ENCODE results near the gene RMP24.
"Not testable (repeated sequence)": the region's sequence is repeated elsewhere in the genome, so short reads cannot be mapped to it uniquely, and the experiment has no call there.

The RMP24 gene

DNA sequence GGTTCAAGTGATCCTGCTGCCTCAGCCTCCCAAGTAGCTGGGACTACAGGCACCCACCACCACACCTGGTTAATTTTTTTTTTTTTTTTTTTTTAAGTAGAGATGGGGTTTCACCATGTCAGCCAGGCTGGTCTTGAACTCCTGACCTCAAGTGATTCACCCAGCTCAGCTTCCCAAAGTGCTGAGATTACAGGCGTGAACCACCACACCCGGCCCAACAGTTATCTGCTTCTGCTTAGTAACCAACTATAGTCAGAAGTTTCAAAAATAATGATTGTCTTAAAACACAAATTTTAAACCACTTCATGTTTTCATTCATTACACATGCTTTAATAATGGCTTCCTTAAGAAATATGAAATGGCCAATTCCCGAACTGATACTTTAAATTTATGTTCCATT lies 51.8 kb downstream of the RMP24 start:
- H3K27me3 ChIP-seq (ENCODE audit: control insufficient read depth in 1 of 2, insufficient read depth in 2 of 2, low read length in 2 of 2); H3K27ac ChIP-seq (ENCODE audit: low read length); H3K4me1 ChIP-seq (ENCODE audit: control insufficient read depth, insufficient read depth, low read length); H3K9me3 ChIP-seq (ENCODE audit: control insufficient read depth in 2 of 2, low read length in 2 of 2); H3K4me3 ChIP-seq (ENCODE audit: low read length in 2 of 2); H3K36me3 ChIP-seq (ENCODE audit: control insufficient read depth in 2 of 2, insufficient read depth in 2 of 2, low read length in 2 of 2); H3K9ac ChIP-seq (ENCODE audit: low read length in 2 of 2): not testable (repeated sequence)

DNA sequence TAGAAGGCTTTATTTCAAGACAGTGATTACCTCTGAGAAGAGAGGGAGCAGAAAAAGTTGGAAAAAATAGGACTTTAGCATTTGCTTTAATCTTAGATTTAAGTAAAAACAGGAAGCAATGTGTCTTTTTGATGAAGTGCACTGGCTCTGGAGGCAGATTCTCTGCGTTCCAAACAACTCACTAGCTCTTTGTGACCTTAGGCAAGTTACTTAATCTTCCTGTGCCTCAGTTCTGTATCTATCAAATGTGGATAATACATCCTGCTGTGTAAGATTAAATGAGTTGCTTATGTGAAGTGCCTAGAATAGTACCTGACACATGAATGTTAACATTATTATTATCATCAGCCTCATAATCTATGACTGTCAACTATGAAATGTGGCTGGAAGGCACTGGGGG lies 52.5 kb downstream of the RMP24 start:
- H3K9me3 ChIP-seq (ENCODE audit: control insufficient read depth in 2 of 2, low read length in 2 of 2), result no peaks in the 10 kb centered on the region
- H3K4me3 ChIP-seq (ENCODE audit: low read length in 2 of 2), result no peak overlapping the region
- H3K27ac ChIP-seq (ENCODE audit: low read length), result no peak overlapping the region
- H3K9ac ChIP-seq (ENCODE audit: low read length in 2 of 2), result no peak overlapping the region
- H3K27me3 ChIP-seq (ENCODE audit: control insufficient read depth in 1 of 2, insufficient read depth in 2 of 2, low read length in 2 of 2), result no peaks in the 10 kb centered on the region
- no peaks in the 10 kb centered on the region for H3K4me1 ChIP-seq (ENCODE audit: control insufficient read depth, insufficient read depth, low read length)
- peaks cover 5 to 8% of the 10 kb centered on the region in 2 donors for H3K36me3 ChIP-seq (ENCODE audit: control insufficient read depth in 2 of 2, insufficient read depth in 2 of 2, low read length in 2 of 2)

DNA sequence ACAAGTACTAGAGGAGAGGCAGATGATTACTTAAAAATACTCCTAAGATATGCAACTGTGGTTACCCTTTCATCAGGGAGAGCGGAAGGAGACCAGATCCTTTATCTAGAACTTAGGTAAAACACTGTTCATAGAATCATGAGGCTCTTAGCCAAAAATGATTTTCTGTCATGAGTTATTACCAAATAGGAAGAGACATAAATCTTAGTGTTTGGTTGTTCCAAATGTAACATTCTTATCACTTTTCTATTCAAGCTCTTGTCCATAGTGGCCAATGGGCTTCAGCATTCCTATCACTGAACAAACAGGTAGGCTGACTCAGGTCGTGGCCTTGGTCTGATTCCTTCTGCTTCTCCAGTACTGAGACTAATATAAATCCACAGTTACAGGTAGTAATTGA lies 56.4 kb downstream of the RMP24 start:
- Histone ChIP-seq H3K27me3 (ENCODE audit: control insufficient read depth in 1 of 2, insufficient read depth in 2 of 2, low read length in 2 of 2) (no peaks in the 10 kb centered on the region), H3K9ac (ENCODE audit: low read length in 2 of 2) (no peak overlapping the region), H3K9me3 (ENCODE audit: control insufficient read depth in 2 of 2, low read length in 2 of 2) (no peaks in the 10 kb centered on the region), H3K36me3 (ENCODE audit: control insufficient read depth in 2 of 2, insufficient read depth in 2 of 2, low read length in 2 of 2) (peaks cover 5 to 8% of the 10 kb centered on the region in 2 donors), H3K4me1 (ENCODE audit: control insufficient read depth, insufficient read depth, low read length) (no peaks in the 10 kb centered on the region), H3K27ac (ENCODE audit: low read length) (no peak overlapping the region), H3K4me3 (ENCODE audit: low read length in 2 of 2) (no peak overlapping the region)

Measured in stomach smooth muscle (tissue), 2 donors.